Right ventricle myocardium inferior (tissue), 1 donor: ENCODE measurements around the gene ZC3H12D. TPM values are rescaled to one million over a fixed set of nuclear protein-coding genes. Genes with fewer than 3 reads are reported as not detected.

Experiments
- ATAC-seq: fragments of 200-7000 bp; cut with Tn5 transposase; one replicate; pipeline ENCODE4 v1.9.1; 2020; ENCODE audit warnings: mild to moderate bottlenecking, moderate library complexity
- DNase-seq: peaks from one replicate; pipeline ENCODE4 v3.0.0; 2021; ENCODE audit errors: missing footprints
- intact Hi-C: fragments of 100-400 bp; cut with DNase I; formaldehyde crosslinking; loops from one replicate; pipeline ENCODE4 v1.11.0; 2022
- total RNA-seq: library from RNA; stranded (reverse); fragmentation: NEBNext Ultra II Directional; extraction: Animal tissue kit (Norgen Biotek cat#: 25700); gene quantifications from one replicate; pipeline ENCODE4 v1.2.1, GENCODE V29; 2021
- donor health status: DM: no; HTN: yes; CAD: no; lungs with severe emphysema.

ZC3H12D gene
- total RNA-seq, 1 donor from 2014 or later = 0.51 TPM

GRCh38 chr6:149431905-149432775 is 52.7 kb downstream of the ZC3H12D start:
- peak; percentile 93 for DNase-seq
- intact Hi-C loops = loop anchor here (1.0 to 2.0 kb wide), 2 partner anchors 350 to 403 kb away; no protein-coding TSS in a partner anchor
- ATAC-seq = peak; percentile 92

GRCh38 chr6:149429427-149430360 is 55.1 kb downstream of the ZC3H12D start:
- DNase-seq (no peak), ATAC-seq (no peak)
- intact Hi-C loops = no loop called here

GRCh38 chr6:149428606-149429005 is 56.2 kb downstream of the ZC3H12D start:
- intact Hi-C loops = no loop called here

GRCh38 chr6:149425754-149426153 is 59.1 kb downstream of the ZC3H12D start:
- DNase-seq = no peak
- intact Hi-C loops = no loop called here
- ATAC-seq = no peak

More at GRCh38 chr6:149428606-149429005, 56.2 kb downstream of the ZC3H12D start:
- no peak for ATAC-seq
- no peak for DNase-seq

- ATAC-seq = no peak
- DNase-seq = no peak
- intact Hi-C loops = no loop called here
These were observed 59.6 kb downstream of the ZC3H12D start for GRCh38 chr6:149425224-149425623.

- intact Hi-C loops = no loop called here
- ATAC-seq = no peak
These were observed 60.8 kb downstream of the ZC3H12D start for GRCh38 chr6:149423964-149424440.

GRCh38 chr6:149422581-149422980 is 62.2 kb downstream of the ZC3H12D start:
- intact Hi-C loops = no loop called here

More at GRCh38 chr6:149423964-149424440, 60.8 kb downstream of the ZC3H12D start:
- no peak for DNase-seq

GRCh38 chr6:149421132-149421531 is 63.7 kb downstream of the ZC3H12D start:
- ATAC-seq = no peak
- intact Hi-C loops = no loop called here
- no peak for DNase-seq

More at GRCh38 chr6:149422581-149422980, 62.2 kb downstream of the ZC3H12D start:
- ATAC-seq (no peak), DNase-seq (no peak)

GRCh38 chr6:149419696-149420404 is 65.0 kb downstream of the ZC3H12D start:
- DNase-seq (no peak), ATAC-seq (no peak)
- intact Hi-C loops = no loop called here

- no peak for ATAC-seq
- DNase-seq = no peak
- intact Hi-C loops = no loop called here
These were observed 70.0 kb downstream of the ZC3H12D start for GRCh38 chr6:149414821-149415220.

- no peak for ATAC-seq
- DNase-seq = no peak
- intact Hi-C loops = no loop called here
These were observed 70.8 kb downstream of the ZC3H12D start for GRCh38 chr6:149414009-149414408.

- intact Hi-C loops = no loop called here
- DNase-seq (no peak), ATAC-seq (peak; percentile 34)
These were observed 74.3 kb downstream of the ZC3H12D start for GRCh38 chr6:149410557-149410956.

- DNase-seq (no peak), ATAC-seq (peak; percentile 48)
- intact Hi-C loops = loop anchor here (5.0 kb wide), 1 partner anchor 37 kb away; no protein-coding TSS in a partner anchor
These were observed 75.2 kb downstream of the ZC3H12D start for GRCh38 chr6:149409617-149410016.

GRCh38 chr6:149405823-149406765 is 78.7 kb downstream of the ZC3H12D start:
- ATAC-seq (no peak), DNase-seq (no peak)
- intact Hi-C loops = loop anchor here (5.0 kb wide), 1 partner anchor 34 kb away; no protein-coding TSS in a partner anchor

- no peak for DNase-seq
- intact Hi-C loops = no loop called here
- no peak for ATAC-seq
These were observed 81.3 kb downstream of the ZC3H12D start for GRCh38 chr6:149403534-149403933.

GRCh38 chr6:149400050-149400449 is 84.8 kb downstream of the ZC3H12D start, which contains the start of gene SUMO4:
TSS of gene SUMO4 (plus strand) at chr6:149400262. CDS start at chr6:149400392, 130 bp downstream.
- intact Hi-C loops = no loop called here
- DNase-seq (no peak), ATAC-seq (no peak)

GRCh38 chr6:149397384-149397783 is 87.4 kb downstream of the ZC3H12D start:
- ATAC-seq (no peak), DNase-seq (no peak)
- intact Hi-C loops = no loop called here
